GM19023 (cell line): ENCODE results near the gene PBLD.

Experiments used
- ATAC-seq: cut with Tn5 transposase; IDR thresholded peaks from one replicate; pipeline ENCODE4 v1.9.1; 2021; ENCODE audit warnings: mild to moderate bottlenecking, moderate library complexity; ENCODE audit not compliant: unreplicated experiment

The PBLD gene

DNA sequence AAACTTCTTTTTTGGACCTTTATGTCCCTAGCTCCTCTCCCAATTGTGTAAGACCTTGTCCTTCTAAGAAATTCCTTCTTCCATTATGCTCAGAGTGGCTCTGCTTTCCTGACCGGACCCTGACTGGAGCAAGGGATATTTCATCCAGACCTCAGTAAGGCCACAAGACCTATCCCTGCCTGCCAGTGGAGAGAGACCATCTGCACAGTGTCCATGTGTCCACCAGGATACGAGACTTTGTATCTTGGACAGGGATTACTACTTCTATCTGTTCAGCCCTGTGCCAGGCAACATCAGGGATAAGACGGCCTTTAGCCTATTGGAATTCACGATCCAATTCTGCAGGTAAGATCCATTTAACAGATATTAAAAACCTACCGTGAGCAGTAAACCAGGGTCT is 93.7 kb downstream of the PBLD start:
- no peak for ATAC-seq

DNA sequence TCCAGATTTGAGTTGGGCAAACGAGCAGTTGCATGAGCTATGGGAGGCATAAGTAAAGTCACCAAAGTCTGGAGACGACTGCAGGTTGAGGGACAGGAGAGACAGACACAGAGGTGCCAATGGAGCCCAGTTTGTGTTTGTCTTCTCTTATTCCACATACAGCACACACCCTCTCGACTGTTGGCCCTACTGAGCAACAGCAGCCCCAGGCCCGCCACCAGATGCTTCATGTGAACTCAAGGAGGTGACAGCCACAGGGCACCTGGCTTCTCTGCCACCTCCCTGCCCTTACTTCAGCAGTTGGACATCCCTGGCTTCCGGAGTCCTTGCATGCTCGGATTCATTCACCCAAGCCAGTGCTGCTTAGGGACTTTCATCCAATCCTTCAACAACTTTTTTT is 94.4 kb downstream of the PBLD start:
- no peak for ATAC-seq

- ATAC-seq, result no peak
Observed at GRCh38 chr10:68237173-68237572, 95.6 kb downstream of the PBLD start.

GRCh38 chr10:68235581-68235980 is 97.1 kb downstream of the PBLD start:
- no peak for ATAC-seq

DNA sequence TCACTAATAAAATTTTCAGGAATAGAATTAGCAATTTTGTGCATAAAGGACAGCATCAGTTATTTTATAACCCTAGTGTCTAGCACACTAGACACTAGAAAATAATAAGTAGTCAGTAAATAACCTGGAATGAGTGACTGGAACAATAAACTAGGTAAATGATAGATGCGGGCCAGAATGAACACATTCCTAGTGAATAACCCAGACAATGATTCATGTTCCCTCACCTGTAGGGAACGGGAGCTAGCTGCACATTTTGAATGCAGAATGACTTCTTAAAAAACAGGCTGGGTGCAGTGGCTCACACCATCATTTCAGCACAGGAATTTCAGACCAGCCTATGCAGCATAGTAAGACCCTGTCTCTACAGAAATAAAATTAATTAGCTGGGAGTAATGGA is 97.6 kb downstream of the PBLD start:
- ATAC-seq, result no peak

DNA sequence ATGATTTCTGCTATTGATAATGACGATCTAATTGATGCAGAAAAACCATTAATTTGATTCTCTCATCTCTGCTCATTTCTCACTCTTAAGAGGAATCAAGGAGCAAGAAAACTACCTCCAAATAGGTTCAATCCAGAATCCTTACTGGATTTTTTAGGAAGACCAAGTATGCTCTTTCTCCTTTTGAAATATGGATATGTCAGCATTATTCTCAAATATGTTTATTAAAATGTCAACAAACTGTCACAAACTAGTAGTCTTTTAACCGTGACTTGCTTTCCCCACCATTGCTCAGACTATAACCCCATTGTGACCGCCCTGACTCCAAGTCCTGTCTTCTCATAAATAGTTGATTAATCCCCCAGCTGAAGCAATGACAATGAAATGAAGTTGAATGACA is 99.7 kb downstream of the PBLD start:
- ATAC-seq, result no peak
